Activated gamma-delta T cell treated with anti-CD3 and anti-CD28 coated beads, Interleukin-2, amount 50 U/mL, for 16 hours (primary cell): ENCODE results near the gene MMP24OS.
A peak's percentile ranks its signal among the peaks of the same experiment; 100 is the strongest.
"Not testable (repeated sequence)": the region's sequence is repeated elsewhere in the genome, so short reads cannot be mapped to it uniquely, and the experiment has no call there.

Experiments
- DNase-seq: peaks from one replicate; pipeline ENCODE4 v3.0.0-alpha.2; 2020; ENCODE audit warnings: low read depth

The MMP24OS gene

DNA sequence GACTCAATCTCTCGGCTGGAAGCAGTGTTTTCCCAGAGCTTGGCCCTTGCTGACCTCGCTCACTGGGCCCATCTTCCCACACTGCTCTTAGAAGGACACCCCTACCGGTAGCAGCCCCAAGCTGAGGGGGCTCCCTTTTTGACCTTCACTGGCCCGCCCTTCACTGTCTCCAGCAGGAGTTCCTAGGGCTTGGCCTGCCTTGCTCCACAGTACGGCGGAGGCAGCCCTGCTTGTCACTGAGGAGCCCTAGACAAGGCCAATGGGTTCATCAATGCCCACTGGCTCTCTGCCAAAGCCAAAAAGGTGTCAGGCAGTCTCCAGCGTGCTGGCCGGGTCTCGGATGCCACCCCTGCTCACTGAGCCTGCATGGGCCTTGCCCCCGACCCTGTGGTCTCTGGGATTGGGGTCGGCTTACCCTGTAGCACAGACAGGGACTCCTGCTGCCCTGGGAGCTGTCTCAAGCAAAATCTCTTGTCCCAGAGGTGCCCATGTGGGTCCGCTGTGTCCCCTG, 2.1 kb downstream of the MMP24OS start:
- DNase-seq: no peak

DNA sequence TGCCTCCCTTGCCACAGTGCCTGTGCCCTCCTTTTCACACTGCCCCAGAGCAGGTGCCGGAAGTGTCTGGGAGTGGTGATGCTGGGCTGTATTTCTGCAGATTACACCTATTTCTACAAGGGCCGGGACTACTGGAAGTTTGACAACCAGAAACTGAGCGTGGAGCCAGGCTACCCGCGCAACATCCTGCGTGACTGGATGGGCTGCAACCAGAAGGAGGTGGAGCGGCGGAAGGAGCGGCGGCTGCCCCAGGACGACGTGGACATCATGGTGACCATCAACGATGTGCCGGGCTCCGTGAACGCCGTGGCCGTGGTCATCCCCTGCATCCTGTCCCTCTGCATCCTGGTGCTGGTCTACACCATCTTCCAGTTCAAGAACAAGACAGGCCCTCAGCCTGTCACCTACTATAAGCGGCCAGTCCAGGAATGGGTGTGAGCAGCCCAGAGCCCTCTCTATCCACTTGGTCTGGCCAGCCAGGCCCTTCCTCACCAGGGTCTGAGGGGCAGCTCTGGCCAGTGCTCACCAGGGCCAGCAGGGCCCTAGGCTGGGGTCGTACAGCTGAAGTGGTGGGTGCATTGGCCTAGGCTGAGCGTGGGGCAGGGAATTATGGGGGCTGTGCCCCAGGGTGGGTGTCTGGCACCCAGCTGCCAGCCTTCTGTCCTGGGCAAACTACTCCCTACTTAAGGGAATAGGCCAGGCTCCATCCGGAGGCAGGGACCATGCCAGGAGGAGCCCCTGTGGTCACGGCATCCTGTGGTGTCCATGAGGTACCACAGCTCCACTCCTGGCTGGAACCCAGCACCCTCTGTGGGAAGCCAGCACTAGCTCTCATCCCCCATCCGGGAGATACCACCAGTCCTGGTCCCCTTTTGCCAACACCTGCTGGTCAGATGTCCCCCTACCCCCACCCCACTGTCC, 3.5 kb downstream of the MMP24OS start:
- no peak for DNase-seq

DNA sequence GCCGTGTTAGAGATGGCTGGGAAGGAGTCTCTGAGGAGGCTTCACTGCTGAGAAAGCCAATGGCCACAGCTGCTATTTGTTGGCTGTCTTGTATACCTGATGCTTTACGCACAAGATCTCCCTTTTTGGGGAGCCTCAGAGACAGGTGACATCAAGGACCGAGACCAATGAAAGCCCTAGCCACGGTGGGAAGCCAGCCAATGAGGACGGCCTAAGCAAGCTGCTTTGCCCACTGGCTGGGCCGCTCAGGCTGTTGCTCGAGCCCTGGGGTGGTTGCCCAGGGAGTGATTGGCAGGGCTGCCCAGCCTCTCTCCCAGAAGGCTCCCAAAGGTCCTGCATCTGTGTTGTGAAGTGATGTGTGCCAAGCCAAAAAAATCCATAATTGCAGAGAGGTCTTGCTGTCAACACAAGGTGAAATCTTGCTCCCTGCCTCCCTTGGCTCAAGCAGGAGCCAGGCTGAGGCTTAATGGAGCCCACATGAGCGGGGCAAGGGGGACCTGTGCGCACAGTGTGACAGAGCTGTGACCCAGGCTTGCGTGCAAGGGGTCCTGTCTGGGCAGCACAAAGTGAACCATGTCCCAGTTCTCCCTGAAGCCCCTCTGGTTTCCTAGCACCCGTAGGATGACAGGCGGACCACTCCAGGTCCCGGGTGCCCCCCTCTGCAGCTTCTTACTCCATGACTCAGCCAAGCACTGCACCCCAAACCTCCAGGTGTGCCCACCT, 4.3 kb downstream of the MMP24OS start:
- DNase-seq: no peak

DNA sequence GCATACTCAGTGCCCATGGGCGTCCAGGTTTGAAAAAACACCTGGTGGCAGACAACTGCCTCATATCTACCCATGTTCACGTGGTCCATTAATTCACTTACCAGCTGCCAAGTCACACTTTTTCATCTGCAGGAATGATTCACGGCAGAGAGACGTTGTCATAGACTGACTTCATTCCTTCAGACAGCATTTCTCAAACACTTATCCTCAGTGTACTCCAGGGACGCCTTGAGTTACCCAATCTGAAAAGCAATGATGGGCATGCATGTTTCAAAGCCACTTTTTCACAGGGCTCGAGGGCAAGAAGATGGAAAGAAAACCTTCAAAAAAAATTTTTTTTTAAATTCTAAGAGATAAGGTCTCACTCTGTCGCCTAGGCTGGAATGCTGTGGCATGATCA, 6.0 kb downstream of the MMP24OS start:
- no peak for DNase-seq

DNA sequence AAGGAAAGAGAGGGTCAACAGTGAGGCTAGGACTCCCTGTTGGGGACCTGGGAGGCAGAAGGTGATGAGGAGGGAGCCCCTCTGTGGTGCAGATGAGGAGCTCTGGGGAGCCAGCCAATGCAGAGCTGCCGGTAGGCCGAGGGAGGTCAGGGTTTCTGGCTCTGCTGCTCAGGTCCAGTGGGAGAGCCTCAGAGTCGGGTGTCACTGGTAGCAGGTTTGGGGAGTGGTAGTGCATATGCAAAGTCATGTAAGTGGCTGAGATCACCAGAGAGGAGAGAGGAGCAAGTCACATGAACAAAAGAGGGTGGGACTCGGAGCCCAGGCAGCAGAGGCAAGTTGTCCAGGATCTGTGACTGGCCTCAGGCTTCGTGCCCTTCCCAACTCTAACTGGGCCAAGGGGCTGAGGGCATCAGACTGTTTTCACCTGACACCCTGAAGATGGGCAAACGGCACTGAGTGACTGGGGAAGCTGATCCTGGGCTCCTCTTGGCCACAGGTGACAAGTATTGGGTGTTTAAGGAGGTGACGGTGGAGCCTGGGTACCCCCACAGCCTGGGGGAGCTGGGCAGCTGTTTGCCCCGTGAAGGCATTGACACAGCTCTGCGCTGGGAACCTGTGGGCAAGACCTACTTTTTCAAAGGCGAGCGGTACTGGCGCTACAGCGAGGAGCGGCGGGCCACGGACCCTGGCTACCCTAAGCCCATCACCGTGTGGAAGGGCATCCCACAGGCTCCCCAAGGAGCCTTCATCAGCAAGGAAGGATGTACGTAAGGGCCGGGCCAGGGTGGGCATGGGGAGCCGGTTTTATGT, 6.6 kb downstream of the MMP24OS start:
- DNase-seq: no peak

DNA sequence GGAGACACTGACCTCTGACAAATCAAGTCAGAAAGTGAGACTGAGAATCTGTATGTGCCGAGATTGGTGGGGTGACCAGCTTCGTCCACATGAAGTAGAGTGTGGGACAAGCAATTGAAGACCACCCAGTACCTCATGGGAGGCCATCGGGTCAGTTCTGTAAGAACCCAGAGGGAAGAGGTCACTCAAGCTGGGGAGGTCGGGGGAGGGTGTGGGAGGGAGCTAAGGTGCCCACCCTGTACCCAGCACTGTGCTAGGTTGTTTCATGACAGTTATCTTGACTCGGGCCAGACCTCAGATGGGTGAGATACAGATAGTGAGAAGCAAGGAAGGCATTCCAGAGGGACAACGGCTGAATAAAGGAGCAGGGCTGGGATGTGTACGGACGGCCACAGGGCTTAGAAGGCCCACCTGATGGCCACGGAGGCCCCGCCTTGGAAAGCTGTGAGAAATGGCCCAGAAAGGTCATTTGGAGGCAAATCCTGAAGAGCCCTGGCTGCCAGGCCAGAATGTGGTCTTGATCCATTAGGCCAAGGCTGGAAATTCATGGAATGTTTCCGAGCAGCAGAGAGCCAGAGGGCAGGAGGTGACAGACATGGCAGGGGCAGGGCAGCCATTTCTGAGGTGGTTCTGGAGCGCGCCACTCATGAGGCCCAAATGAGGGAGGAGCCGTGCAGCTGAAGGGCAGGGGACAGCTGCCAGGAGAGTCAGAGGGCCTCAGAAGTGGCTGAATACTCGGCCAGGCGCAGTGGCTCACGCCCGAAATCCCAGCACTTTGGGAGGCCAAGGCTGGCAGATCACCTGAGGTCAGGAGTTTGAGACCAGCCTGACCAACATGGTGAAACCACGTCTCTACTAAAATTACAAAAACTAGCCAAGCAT, 7.7 kb downstream of the MMP24OS start:
- no peak for DNase-seq

DNA sequence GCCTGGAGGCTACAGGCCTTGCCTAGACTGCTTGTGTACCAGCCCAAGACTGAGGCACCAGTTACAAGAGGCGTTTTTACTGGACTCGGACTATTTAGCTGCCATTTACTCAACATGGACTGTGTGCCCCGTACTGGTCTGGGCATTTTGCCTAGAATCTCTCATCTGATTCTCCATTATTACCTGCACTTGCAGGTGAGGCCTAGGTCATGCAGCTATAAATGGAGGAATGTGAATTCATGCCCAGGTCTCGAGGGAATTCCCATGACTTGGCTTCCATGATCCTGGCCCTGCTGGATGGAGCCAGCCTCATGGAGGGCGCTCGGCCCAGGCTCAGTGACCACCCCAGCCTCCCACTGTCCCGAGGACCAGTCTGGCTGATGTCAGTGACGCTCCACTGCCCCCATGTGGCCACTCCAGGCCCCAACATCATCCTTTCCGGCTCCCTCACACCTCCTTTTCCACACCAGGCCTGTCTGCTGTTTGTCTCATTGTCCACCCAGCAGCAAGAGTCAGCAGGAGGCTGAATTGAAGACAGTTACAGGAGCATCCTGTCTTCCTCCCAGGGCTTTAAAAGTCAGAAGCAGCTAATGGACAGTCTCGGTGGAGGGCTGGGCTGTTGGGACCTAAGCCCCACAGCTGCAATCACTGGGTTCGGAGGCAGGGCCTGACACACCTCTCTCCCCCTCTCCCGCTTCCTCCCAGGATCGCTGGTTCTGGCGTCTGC, 8.7 kb downstream of the MMP24OS start:
- DNase-seq: no peak

DNA sequence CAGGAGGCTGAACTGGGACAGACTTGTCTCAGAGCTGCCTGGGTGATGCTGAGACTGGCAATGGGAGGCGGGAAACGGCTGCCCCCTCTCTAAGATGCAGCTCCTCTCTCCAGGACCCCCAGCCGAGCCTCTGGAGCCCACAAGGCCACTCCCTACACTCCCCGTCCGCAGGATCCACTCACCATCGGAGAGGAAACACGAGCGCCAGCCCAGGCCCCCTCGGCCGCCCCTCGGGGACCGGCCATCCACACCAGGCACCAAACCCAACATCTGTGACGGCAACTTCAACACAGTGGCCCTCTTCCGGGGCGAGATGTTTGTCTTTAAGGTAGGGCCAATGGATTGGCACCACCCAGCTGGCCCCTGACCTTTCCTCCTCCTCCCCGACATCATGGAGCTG, 10.8 kb downstream of the MMP24OS start:
- DNase-seq: no peak

DNA sequence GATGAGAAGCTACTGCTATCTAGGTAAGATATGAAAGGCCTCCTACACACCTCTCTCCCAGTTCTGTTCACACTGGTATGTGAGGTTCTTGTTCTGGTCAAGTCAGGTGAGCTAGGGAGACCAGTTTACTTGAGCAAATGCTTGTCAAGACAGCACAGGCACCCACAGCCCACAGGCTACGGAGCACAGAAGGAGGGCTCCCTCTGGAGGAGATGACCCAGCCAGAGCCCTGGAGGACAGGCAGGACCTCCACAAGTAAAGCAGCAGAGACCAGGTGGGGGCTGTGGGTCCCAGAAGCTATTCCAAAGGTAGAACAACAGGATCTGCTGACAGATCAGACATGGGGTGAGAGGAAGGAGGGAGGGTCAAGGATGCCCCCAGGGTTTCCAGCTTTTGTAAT, 13.2 kb downstream of the MMP24OS start:
- no peak for DNase-seq

DNA sequence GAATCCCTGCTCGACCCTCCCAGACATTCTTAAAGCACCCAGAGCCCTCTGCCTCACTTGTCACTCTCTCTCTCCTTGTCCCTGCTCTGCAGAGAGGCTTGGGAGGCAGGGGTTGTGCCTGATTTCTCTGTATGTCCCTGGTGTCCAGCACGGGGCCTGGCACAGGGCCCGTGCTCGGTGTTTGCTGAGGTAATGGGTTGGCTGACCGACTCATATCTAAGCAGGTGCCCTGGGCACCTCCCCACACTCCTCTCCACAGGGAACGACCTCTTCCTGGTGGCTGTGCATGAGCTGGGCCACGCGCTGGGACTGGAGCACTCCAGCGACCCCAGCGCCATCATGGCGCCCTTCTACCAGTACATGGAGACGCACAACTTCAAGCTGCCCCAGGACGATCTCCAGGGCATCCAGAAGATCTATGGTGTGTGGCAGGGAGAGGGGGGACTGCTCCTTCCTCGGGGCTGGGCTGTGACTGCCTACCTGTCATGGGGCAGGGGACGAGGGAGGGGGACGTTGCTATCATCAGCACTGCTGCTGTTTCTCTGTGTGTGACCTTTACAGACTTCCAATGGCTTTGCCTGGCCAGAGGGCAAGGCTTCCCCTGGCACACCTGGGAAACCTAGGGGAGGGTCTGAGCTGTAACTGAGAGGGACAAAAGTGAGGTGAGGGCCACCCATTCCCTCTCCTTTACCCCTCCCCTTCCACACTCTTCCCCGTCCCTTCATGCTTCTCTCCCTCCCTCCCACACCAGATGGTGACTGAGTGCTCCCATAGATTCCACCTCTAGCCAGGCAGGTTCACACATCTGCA, 14.2 kb downstream of the MMP24OS start:
- DNase-seq: no peak

DNA sequence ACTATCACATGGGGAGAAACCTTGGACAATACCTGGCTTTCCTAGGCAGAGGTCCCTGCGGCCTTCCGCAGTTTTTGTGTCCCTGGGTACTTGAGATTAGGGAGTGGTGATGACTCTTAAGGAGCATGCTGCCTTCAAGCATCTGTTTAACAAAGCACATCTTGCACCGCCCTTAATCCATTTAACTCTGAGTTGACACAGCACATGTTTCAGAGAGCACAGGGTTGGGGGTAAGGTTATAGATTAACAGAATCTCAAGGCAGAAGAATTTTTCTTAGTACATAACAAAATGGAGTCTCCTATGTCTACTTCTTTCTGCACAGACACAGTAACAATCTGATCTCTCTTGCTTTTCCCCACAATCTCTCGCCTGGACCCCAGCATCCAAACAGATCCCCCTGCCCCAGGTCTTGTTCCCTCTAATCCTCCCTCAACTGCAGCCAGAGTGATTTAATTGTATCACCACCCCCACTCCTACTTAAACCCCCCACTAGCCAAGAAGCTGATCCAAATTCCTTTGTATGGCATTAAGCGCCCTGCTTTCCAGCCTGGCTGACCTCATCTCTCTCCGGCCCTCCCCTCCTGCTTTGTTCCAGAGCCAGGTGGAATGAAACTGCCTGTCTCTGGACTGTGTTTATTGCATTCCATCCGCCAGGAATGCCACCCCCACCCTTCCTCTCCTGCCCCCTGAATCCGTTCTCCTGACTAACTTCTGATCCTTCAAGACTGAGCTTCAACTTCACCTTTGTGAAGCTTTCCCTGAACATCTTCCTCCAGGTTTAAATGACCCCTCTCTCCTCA, 15.0 kb downstream of the MMP24OS start:
- DNase-seq: not testable (repeated sequence)

DNA sequence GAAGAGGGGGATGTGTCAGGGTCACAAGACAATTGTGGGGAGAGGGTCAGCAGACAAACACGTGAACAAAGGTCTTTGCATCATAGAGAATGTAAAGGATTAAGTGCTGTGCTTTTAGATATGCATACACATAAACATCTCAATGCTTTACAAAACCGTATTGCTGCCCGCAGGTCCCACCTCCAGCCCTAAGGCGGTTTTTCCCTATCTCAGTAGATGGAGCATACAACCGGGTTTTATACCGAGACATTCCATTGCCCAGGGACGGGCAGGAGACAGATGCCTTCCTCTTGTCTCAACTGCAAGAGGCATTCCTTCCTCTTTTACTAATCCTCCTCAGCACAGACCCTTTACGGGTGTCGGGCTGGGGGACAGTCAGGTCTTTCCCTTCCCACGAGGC, 15.6 kb downstream of the MMP24OS start:
- not testable (repeated sequence) for DNase-seq

DNA sequence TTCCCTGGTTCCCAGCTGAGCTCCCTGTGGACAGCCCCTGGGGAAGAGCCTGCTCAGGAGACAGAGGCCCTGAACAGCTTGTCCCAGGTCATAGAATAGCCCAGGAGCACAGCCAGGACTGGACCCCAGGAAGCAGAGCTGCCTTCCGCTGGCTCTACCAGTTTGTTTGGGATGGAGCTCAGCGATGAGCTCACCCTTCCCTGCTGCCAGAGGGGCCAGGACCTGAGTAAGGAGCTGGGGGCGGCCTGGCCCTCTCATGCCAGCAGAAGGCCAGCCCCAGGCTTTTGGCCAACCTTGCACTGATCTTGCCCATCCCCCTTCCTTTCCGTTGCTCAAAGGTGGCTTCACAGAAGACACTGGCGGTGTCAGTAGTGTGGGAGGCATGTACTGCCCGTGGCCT, 17.5 kb downstream of the MMP24OS start:
- DNase-seq: no peak

DNA sequence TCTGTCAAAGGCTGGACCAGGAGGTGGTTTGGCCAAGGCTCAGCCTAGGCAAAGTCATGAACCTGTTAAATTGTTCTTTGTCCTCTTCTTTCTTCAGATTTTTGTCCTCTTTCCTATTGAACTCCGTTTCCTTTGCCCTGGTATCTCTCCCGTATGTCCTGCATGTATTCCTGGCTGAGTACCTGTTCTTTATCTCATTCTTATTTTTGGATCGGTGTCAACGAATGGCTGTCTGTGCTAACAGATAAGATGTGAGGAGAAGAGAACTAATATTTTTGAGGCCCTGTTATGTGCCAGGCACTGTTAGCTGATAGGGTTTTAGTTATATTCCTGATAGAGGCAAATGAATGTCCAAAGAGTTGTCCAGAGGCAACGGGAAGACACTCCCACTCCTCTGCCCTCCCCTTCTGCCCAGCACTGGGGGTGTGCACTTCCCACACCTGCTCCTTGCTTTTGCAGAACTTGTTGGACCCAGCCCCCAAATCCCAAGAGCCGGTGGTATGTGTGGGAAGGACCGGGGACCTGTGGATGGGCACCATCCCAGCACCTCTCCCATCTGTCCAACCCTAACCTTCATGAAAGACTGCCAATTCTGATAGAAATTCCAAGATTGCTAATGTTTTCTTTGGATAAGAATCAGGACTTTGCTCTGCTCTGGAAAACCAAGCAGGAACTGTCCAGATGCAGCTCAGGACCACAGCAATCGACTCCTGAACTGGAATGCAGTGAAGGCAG, 20.6 kb downstream of the MMP24OS start:
- no peak for DNase-seq

DNA sequence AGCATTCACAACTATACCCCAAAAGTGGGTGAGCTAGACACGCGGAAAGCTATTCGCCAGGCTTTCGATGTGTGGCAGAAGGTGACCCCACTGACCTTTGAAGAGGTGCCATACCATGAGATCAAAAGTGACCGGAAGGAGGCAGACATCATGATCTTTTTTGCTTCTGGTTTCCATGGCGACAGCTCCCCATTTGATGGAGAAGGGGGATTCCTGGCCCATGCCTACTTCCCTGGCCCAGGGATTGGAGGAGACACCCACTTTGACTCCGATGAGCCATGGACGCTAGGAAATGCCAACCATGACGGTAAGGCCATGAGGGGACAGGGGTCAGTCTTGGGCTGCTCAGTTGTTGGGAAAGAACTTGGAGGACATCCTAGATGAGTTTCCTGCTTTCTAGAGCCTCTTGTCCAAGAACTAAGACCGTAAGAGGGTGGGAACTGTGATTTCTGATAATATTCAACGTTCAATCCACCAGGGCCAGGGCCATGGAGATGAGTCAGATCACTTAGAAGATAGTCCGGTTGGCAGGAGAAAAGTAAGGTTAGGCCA, 23.4 kb downstream of the MMP24OS start:
- no peak for DNase-seq

DNA sequence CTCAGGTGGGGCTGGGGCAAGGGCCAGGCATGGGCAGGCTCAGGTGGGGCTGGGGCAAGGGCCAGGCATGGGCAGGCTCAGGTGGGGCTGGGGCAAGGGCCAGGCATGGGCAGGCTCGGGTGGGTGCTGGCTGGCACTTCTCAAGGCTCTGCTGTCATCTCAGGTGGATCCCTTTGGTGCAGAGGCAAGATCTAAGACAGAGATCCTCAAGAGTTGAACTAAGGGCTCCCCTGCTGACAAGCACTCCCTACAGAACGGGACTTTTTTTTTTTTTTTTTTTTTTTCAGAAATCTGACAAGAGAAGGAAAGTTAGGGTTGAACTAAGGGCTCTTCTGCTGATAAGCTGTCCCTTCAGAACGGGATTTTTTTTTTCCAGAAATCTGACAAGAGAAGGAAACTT, 24.9 kb downstream of the MMP24OS start:
- no peak for DNase-seq

DNA sequence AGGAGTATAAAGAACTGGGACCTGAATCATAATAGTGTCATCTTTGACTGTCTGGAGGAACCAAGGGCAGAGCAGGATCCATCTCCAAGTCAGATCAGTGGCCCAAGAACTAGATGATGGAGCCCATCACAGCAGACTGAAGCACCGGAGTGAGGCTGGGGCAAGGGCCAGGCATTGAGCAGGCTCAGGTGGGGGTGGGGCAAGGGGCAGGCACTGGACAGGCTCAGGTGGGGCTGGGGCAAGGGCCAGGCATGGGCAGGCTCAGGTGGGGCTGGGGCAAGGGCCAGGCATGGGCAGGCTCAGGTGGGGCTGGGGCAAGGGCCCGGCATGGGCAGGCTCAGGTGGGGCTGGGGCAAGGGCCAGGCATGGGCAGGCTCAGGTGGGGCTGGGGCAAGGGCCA, 25.3 kb downstream of the MMP24OS start:
- not testable (repeated sequence) for DNase-seq

DNA sequence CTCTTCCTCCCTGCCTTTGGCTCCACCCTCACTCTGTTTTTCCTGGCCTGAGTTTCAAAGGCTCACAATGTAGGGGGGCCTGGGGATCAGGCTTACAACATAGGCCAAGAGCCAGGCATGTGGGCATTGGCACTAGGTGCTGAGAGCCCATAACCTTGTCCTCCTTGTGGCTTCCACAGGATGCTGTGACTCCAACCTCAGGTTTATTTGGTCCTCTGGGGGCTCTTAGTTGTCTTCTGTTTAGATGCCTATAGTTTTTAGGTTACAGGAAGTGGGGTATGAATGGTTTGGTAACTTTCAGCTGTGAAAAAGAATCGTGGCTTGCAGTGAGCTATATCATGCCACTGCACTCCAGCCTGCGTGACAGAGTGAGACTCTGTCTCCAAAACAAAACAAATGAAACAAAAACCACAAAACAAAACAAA, 25.9 kb downstream of the MMP24OS start:
- DNase-seq: peak; percentile 41
